ENCODE results near the gene TUBA8. TPM values are rescaled to one million over a fixed set of nuclear protein-coding genes. Genes with fewer than 3 reads are reported as not detected.

Gene TUBA8
- total RNA-seq, 5 donors from 2014 or later (not counting 1 experiment from before 2014, with no cell fraction given) = 1.5 to 3.3 (median 2.6) TPM

GRCh38 chr22:18145676-18146388 lies 35.2 kb downstream of the TUBA8 start:
- Mint-ChIP-seq H3K4me1 (peaks cover 23 to 29% (median 29%) of the 10 kb centered on the region in 3 donors), H3K4me3 (no peak overlapping the region), H3K9me3 (no peaks in the 10 kb centered on the region), H3K27ac (peak overlapping the region in 1 of 2 donors; percentile 45), H3K36me3 (peaks cover 3% of the 10 kb centered on the region), H3K27me3 (no peaks in the 10 kb centered on the region)
- ATAC-seq (replicated peaks in 1 of 4) (no peak), DNase-seq (no peak)
- Histone ChIP-seq H3K36me3 (ENCODE audit: control insufficient read depth in 2 of 2, extremely low read depth in 1 of 2, insufficient read depth in 1 of 2, low read length in 1 of 2) (peaks cover 0 to 2% of the 10 kb centered on the region in 2 donors), H3K9me3 (no peaks in the 10 kb centered on the region), H3K27ac (ENCODE audit: low read length) (no peak overlapping the region), H3K4me1 (ENCODE audit: control insufficient read depth in 1 of 2, extremely low read depth in 1 of 2, insufficient read depth in 2 of 2, low read length in 2 of 2) (peaks cover 7 to 17% of the 10 kb centered on the region in 2 experiments), H3K4me3 (ENCODE audit: control insufficient read depth in 1 of 2, extremely low read depth in 1 of 2, low read length in 1 of 2) (no peak overlapping the region), H3K27me3 (replicated peaks in 1 of 2; ENCODE audit: control insufficient read depth in 2 of 2, extremely low read depth in 1 of 2, insufficient read depth in 2 of 2, low read length in 1 of 2) (no peaks in the 10 kb centered on the region)
- ChIA-PET POLR2A (no interaction called here), CTCF (no interaction called here)
- 91% methylated on average over 9 of the region's 23 CpGs for WGBS (ENCODE audit: insufficient coverage)

GRCh38 chr22:18146389-18146753 lies 35.8 kb downstream of the TUBA8 start:
- Mint-ChIP-seq H3K27ac (peak overlapping the region in 1 of 2 donors; percentile 45), H3K27me3 (no peaks in the 10 kb centered on the region), H3K36me3 (peaks cover under 1% of the 10 kb centered on the region), H3K4me3 (no peak overlapping the region), H3K9me3 (no peaks in the 10 kb centered on the region), H3K4me1 (peaks cover 28 to 35% (median 34%) of the 10 kb centered on the region in 3 donors)
- DNase-seq (no peak), ATAC-seq (replicated peaks in 1 of 4) (no peak)
- CTCF ChIA-PET = no interaction called here
- Histone ChIP-seq H3K27ac (ENCODE audit: low read length) (no peak overlapping the region), H3K9me3 (no peaks in the 10 kb centered on the region), H3K4me3 (ENCODE audit: control insufficient read depth in 1 of 2, extremely low read depth in 1 of 2, low read length in 1 of 2) (no peak overlapping the region), H3K36me3 (ENCODE audit: control insufficient read depth in 2 of 2, extremely low read depth in 1 of 2, insufficient read depth in 1 of 2, low read length in 1 of 2) (peaks cover 0 to 2% of the 10 kb centered on the region in 2 donors), H3K4me1 (ENCODE audit: control insufficient read depth in 1 of 2, extremely low read depth in 1 of 2, insufficient read depth in 2 of 2, low read length in 2 of 2) (peaks cover 12 to 17% of the 10 kb centered on the region in 2 experiments), H3K27me3 (replicated peaks in 1 of 2; ENCODE audit: control insufficient read depth in 2 of 2, extremely low read depth in 1 of 2, insufficient read depth in 2 of 2, low read length in 1 of 2) (no peaks in the 10 kb centered on the region)
- POLR2A ChIA-PET = no interaction called here
- no CpG with 5 or more reads among the region's 3 CpGs for WGBS (ENCODE audit: insufficient coverage)

GRCh38 chr22:18147791-18148190 lies 37.2 kb downstream of the TUBA8 start:
- H3K27ac ChIP-seq (ENCODE audit: low read length) = no peak overlapping the region

GRCh38 chr22:18148293-18148965 lies 37.8 kb downstream of the TUBA8 start:
- ATAC-seq (replicated peaks in 1 of 4) (no peak), DNase-seq (no peak)
- Histone ChIP-seq H3K36me3 (ENCODE audit: control insufficient read depth in 2 of 2, extremely low read depth in 1 of 2, insufficient read depth in 1 of 2, low read length in 1 of 2) (no peaks in the 10 kb centered on the region), H3K27ac (ENCODE audit: low read length) (no peak overlapping the region), H3K4me3 (ENCODE audit: control insufficient read depth in 1 of 2, extremely low read depth in 1 of 2, low read length in 1 of 2) (no peak overlapping the region), H3K4me1 (ENCODE audit: control insufficient read depth in 1 of 2, extremely low read depth in 1 of 2, insufficient read depth in 2 of 2, low read length in 2 of 2) (peaks cover 18 to 28% of the 10 kb centered on the region in 2 experiments), H3K27me3 (replicated peaks in 1 of 2; ENCODE audit: control insufficient read depth in 2 of 2, extremely low read depth in 1 of 2, insufficient read depth in 2 of 2, low read length in 1 of 2) (no peaks in the 10 kb centered on the region), H3K9me3 (no peaks in the 10 kb centered on the region)
- no peaks in the 10 kb centered on the region for H3K36me3 Mint-ChIP-seq
- H3K4me3 Mint-ChIP-seq = peak overlapping the region; percentile 83 to 90 (median 84)
- H3K9me3 Mint-ChIP-seq = no peaks in the 10 kb centered on the region
- CTCF ChIA-PET = no interaction called here
- peaks cover 45 to 49% (median 48%) of the 10 kb centered on the region in 3 donors for H3K4me1 Mint-ChIP-seq
- WGBS (ENCODE audit: insufficient coverage) = 99% methylated on average over 10 of the region's 17 CpGs
- H3K27ac Mint-ChIP-seq = peak overlapping the region; percentile 2
- H3K27me3 Mint-ChIP-seq = no peaks in the 10 kb centered on the region
- POLR2A ChIA-PET = no interaction called here

More at GRCh38 chr22:18147791-18148190, 37.2 kb downstream of the TUBA8 start:
- no peaks in the 10 kb centered on the region for H3K27me3 Mint-ChIP-seq
- DNase-seq (no peak), ATAC-seq (replicated peaks in 1 of 4) (no peak)
- H3K9me3 Mint-ChIP-seq = no peaks in the 10 kb centered on the region
- H3K4me3 Mint-ChIP-seq = peak overlapping the region in 1 of 3 donors; percentile 13
- H3K27ac Mint-ChIP-seq = peak overlapping the region; percentile 2
- H3K36me3 Mint-ChIP-seq = no peaks in the 10 kb centered on the region
- ChIA-PET CTCF (no interaction called here), POLR2A (no interaction called here)
- H3K4me1 Mint-ChIP-seq = peaks cover 42 to 48% (median 47%) of the 10 kb centered on the region in 3 donors
- 100% methylated on average over 2 of the region's 5 CpGs for whole genome bisulfite sequencing (ENCODE audit: insufficient coverage)
- H3K27me3 ChIP-seq (replicated peaks in 1 of 2; ENCODE audit: control insufficient read depth in 2 of 2, extremely low read depth in 1 of 2, insufficient read depth in 2 of 2, low read length in 1 of 2) = no peaks in the 10 kb centered on the region
- H3K4me3 ChIP-seq (ENCODE audit: control insufficient read depth in 1 of 2, extremely low read depth in 1 of 2, low read length in 1 of 2) = no peak overlapping the region
- peaks cover 17 to 27% of the 10 kb centered on the region in 2 experiments for H3K4me1 ChIP-seq (ENCODE audit: control insufficient read depth in 1 of 2, extremely low read depth in 1 of 2, insufficient read depth in 2 of 2, low read length in 2 of 2)
- H3K36me3 ChIP-seq (ENCODE audit: control insufficient read depth in 2 of 2, extremely low read depth in 1 of 2, insufficient read depth in 1 of 2, low read length in 1 of 2) = no peaks in the 10 kb centered on the region
- no peaks in the 10 kb centered on the region for H3K9me3 ChIP-seq

GRCh38 chr22:18152519-18152918 lies 41.9 kb downstream of the TUBA8 start:
- Histone ChIP-seq H3K36me3 (ENCODE audit: control insufficient read depth in 2 of 2, extremely low read depth in 1 of 2, insufficient read depth in 1 of 2, low read length in 1 of 2) (no peaks in the 10 kb centered on the region), H3K4me3 (ENCODE audit: control insufficient read depth in 1 of 2, extremely low read depth in 1 of 2, low read length in 1 of 2) (no peak overlapping the region), H3K27me3 (replicated peaks in 1 of 2; ENCODE audit: control insufficient read depth in 2 of 2, extremely low read depth in 1 of 2, insufficient read depth in 2 of 2, low read length in 1 of 2) (no peaks in the 10 kb centered on the region), H3K4me1 (ENCODE audit: control insufficient read depth in 1 of 2, extremely low read depth in 1 of 2, insufficient read depth in 2 of 2, low read length in 2 of 2) (peaks cover 18 to 28% of the 10 kb centered on the region in 2 experiments), H3K27ac (ENCODE audit: low read length) (no peak overlapping the region), H3K9me3 (no peaks in the 10 kb centered on the region)
- peak in 13 of 35 experiments; percentile 5 to 48 (median 16) for DNase-seq
- peak overlapping the region; percentile 65 to 84 for H3K27ac Mint-ChIP-seq
- no peaks in the 10 kb centered on the region for H3K27me3 Mint-ChIP-seq
- peak; percentile 41 to 48 (median 44) for ATAC-seq (replicated peaks in 1 of 4)
- H3K36me3 Mint-ChIP-seq = peaks cover 8% of the 10 kb centered on the region
- POLR2A ChIA-PET = no interaction called here
- 68% methylated on average over 3 of the region's 8 CpGs for WGBS (ENCODE audit: insufficient coverage)
- peaks cover 47 to 61% (median 52%) of the 10 kb centered on the region in 3 donors for H3K4me1 Mint-ChIP-seq
- CTCF ChIA-PET = no interaction called here
- H3K4me3 Mint-ChIP-seq = peak overlapping the region; percentile 58 to 84 (median 59)
- no peaks in the 10 kb centered on the region for H3K9me3 Mint-ChIP-seq

- no peak overlapping the region for H3K4me3 ChIP-seq (ENCODE audit: control insufficient read depth in 1 of 2, extremely low read depth in 1 of 2, low read length in 1 of 2)
- Mint-ChIP-seq H3K36me3 (peaks cover 20% of the 10 kb centered on the region), H3K4me3 (no peak overlapping the region), H3K9me3 (no peaks in the 10 kb centered on the region), H3K27ac (peak overlapping the region in 1 of 2 donors; percentile 85), H3K4me1 (peaks cover 28 to 41% (median 36%) of the 10 kb centered on the region in 3 donors), H3K27me3 (no peaks in the 10 kb centered on the region)
- DNase-seq = no peak
- WGBS (ENCODE audit: insufficient coverage) = 100% methylated on average over 8 of the region's 8 CpGs
- peaks cover 15 to 18% of the 10 kb centered on the region in 2 experiments for H3K4me1 ChIP-seq (ENCODE audit: control insufficient read depth in 1 of 2, extremely low read depth in 1 of 2, insufficient read depth in 2 of 2, low read length in 2 of 2)
- H3K27me3 ChIP-seq (replicated peaks in 1 of 2; ENCODE audit: control insufficient read depth in 2 of 2, extremely low read depth in 1 of 2, insufficient read depth in 2 of 2, low read length in 1 of 2) = no peaks in the 10 kb centered on the region
- peaks cover 0 to 7% of the 10 kb centered on the region in 2 donors for H3K36me3 ChIP-seq (ENCODE audit: control insufficient read depth in 2 of 2, extremely low read depth in 1 of 2, insufficient read depth in 1 of 2, low read length in 1 of 2)
- POLR2A ChIA-PET = no interaction called here
- ATAC-seq (replicated peaks in 1 of 4) = no peak
- no peaks in the 10 kb centered on the region for H3K9me3 ChIP-seq
- no peak overlapping the region for H3K27ac ChIP-seq (ENCODE audit: low read length)
- CTCF ChIA-PET = no interaction called here
These were observed 44.3 kb downstream of the TUBA8 start for GRCh38 chr22:18154821-18155390.

Data from T-cell (primary cell).